HCT116 (cell line): Measurements from ENCODE around the gene GAPDH. TPM values are rescaled to one million over a fixed set of nuclear protein-coding genes. Genes with fewer than 3 reads are reported as not detected.
A peak's percentile ranks its signal among the peaks of the same experiment; 100 is the strongest.

ENCODE experiments used
- ATAC-seq: fragments of 200-7000 bp; cut with Tn5 transposase; 2 replicates; pipeline ENCODE4 v1.9.1; 2020; ENCODE audit warnings: mild to moderate bottlenecking, moderate library complexity
- BruUV-seq: library from RNA; stranded (reverse); fragments of 400-500 nt; replicated peaks from 2 replicates; lab custom pipeline; 2021; lab: Mats Ljungman, UMichigan
- CTCF ChIA-PET: fragments of 300-600 bp; sonication (Branson Sonifier 250); formaldehyde crosslinking; loops from one replicate; lab custom pipeline; 2021; ENCODE audit warnings: antibody characterized with exemption; lab: Charles Lee
- POLR2A ChIA-PET: fragments of 300-600, 350-600 bp; sonication (Branson Sonifier 250); formaldehyde crosslinking; loops from one replicate; lab custom pipeline; 2021; ENCODE audit warnings: antibody characterized with exemption; lab: Charles Lee
- RAD21 ChIA-PET, 2 experiments: fragments of 300-600 bp; sonication (Branson Sonifier 250); formaldehyde crosslinking; loops; one replicate each; lab custom pipeline; 2023; ENCODE audit warnings: low total read pairs in 2 of 2; ENCODE audit not compliant: uncharacterized antibody in 2 of 2, unreplicated experiment in 2 of 2, low non-redundant PET in 1 of 2; lab: Charles Lee
- DNase-seq: peaks from one replicate; pipeline ENCODE4 v3.0.0-alpha.2; 2010; ENCODE audit warnings: low read depth, low spot score
- H2AFZ ChIP-seq: fragments of 200-600 bp; shearing (Covaris generic), sonication (generic); 2 replicates; pipeline ENCODE4 v1.6.1; 2017; ENCODE audit warnings: low read depth, mixed run types, mixed read lengths, antibody characterized with exemption, low read length; ENCODE audit not compliant: poor library complexity, severe bottlenecking
- H3K27ac ChIP-seq: 2 replicates; pipeline ENCODE4 v1.5.1; 2012; ENCODE audit warnings: low read depth, low read length
- H3K27me3 ChIP-seq: fragments of 200-600 bp; sonication (generic); 2 replicates; pipeline ENCODE4 v1.6.1; 2016; ENCODE audit warnings: mixed run types, low read length, mixed read lengths; ENCODE audit not compliant: insufficient read depth
- H3K36me3 ChIP-seq, 2 experiments: fragments of 200-500 bp in 1 of 2; fragments of 200-600 bp in 1 of 2; sonication (Bioruptor generic) in 1 of 2; sonication (generic) in 1 of 2; 2 replicates each; pipeline versions ENCODE4 v1.5.1 to v1.6.1; 2014 to 2016; ENCODE audit warnings: low read length in 2 of 2, inconsistent platforms in 1 of 2, mixed read lengths in 1 of 2, mixed run types in 1 of 2; ENCODE audit not compliant: insufficient read depth in 2 of 2, control insufficient read depth in 1 of 2
- H3K4me1 ChIP-seq, 2 experiments: fragments of 200-600 bp in 1 of 2; sonication (generic) in 1 of 2; 2 replicates each; pipeline versions ENCODE4 v1.5.1 to v1.6.1; 2012 to 2017; ENCODE audit warnings: low read length in 2 of 2, inconsistent platforms in 1 of 2, mild to moderate bottlenecking in 1 of 2, mixed read lengths in 1 of 2, mixed run types in 1 of 2, moderate library complexity in 1 of 2; ENCODE audit not compliant: insufficient read depth in 2 of 2, control insufficient read depth in 1 of 2
- H3K4me2 ChIP-seq: fragments of 200-600 bp; sonication (generic); 2 replicates; pipeline ENCODE4 v1.6.1; 2017; ENCODE audit warnings: mixed run types, low read length, mixed read lengths
- H3K4me3 ChIP-seq, 2 experiments: fragments of 200-600 bp in 1 of 2; sonication (generic) in 1 of 2; replicated peaks in 1 of 2; 2 replicates each; pipeline ENCODE4 v1.5.1; 2011 to 2016; ENCODE audit warnings: low read length in 2 of 2, control low read depth in 1 of 2, low read depth in 1 of 2, mild to moderate bottlenecking in 1 of 2, mixed read lengths in 1 of 2, mixed run types in 1 of 2
- H3K79me2 ChIP-seq: fragments of 200-600 bp; sonication (generic); 2 replicates; pipeline ENCODE4 v1.6.1; 2017; ENCODE audit warnings: mild to moderate bottlenecking, mixed run types, low read length, moderate library complexity, mixed read lengths; ENCODE audit not compliant: insufficient read depth
- H3K9ac ChIP-seq: fragments of 200-600 bp; sonication (generic); 2 replicates; pipeline ENCODE4 v1.6.1; 2016; ENCODE audit warnings: low read length, mixed read lengths
- H3K9me2 ChIP-seq: fragments of 200-600 bp; sonication (generic), shearing (Covaris generic); 2 replicates; pipeline ENCODE4 v1.6.1; 2017; ENCODE audit warnings: mixed run types, mild to moderate bottlenecking, moderate library complexity; ENCODE audit not compliant: insufficient read depth
- H3K9me3 ChIP-seq, 2 experiments: fragments of 200-500 bp in 1 of 2; fragments of 200-600 bp in 1 of 2; sonication (Bioruptor generic) in 1 of 2; sonication (generic) in 1 of 2; 2 replicates each; pipeline ENCODE4 v1.6.1; 2014 to 2017; ENCODE audit warnings: low read length in 2 of 2, mixed read lengths in 2 of 2, inconsistent platforms in 1 of 2, low read depth in 1 of 2, mild to moderate bottlenecking in 1 of 2, mixed run types in 1 of 2, moderate library complexity in 1 of 2; ENCODE audit not compliant: control insufficient read depth in 1 of 2, insufficient read depth in 1 of 2
- H4K20me1 ChIP-seq: fragments of 200-600 bp; sonication (generic), shearing (Covaris generic); 2 replicates; pipeline ENCODE4 v1.6.1; 2017; ENCODE audit warnings: mixed run types, mild to moderate bottlenecking, moderate library complexity; ENCODE audit not compliant: insufficient read depth
- CEBPB ChIP-seq: IDR thresholded peaks from 2 replicates; pipeline ENCODE4 v1.6.1; 2012; ENCODE audit warnings: low read depth
- ELF1 ChIP-seq: IDR thresholded peaks from 2 replicates; pipeline ENCODE4 v1.6.1; 2012; ENCODE audit warnings: low read depth, borderline replicate concordance
- EZH2 ChIP-seq: fragments of 200-600 bp; sonication (generic); IDR thresholded peaks from 2 replicates; pipeline ENCODE4 v1.6.1; 2017; ENCODE audit warnings: antibody characterized with exemption, mixed run types
- FOSL1 ChIP-seq: IDR thresholded peaks from 2 replicates; pipeline ENCODE4 v1.6.1; 2012; ENCODE audit warnings: low read depth
- REST ChIP-seq: IDR thresholded peaks from 2 replicates; pipeline ENCODE4 v1.6.1; 2012; ENCODE audit warnings: low read depth
- SIN3A ChIP-seq: IDR thresholded peaks from 2 replicates; pipeline ENCODE4 v1.6.1; 2012; ENCODE audit warnings: low read depth
- intact Hi-C: fragments of 100-400 bp; cut with micrococcal nuclease; formaldehyde crosslinking; loops from 2 replicates; pipeline ENCODE4 v1.10.0; 2022
- total RNA-seq: library from RNA; stranded (reverse); gene quantifications from one replicate; pipeline ENCODE4 v1.2.1, GENCODE V29; 2021; ENCODE audit not compliant: unreplicated experiment

The GAPDH gene
- total RNA-seq, 1 experiment from 2014 or later = 5,901 TPM

- no peaks in the 10 kb centered on the region for H3K36me3 ChIP-seq
- DNase-seq (no peak), ATAC-seq (peak; percentile 65; the same call in 1 of the 2 replicates)
- H3K27ac ChIP-seq = no peak overlapping the region
- TF ChIP-seq CEBPB (no peak), EZH2 (no peak), FOSL1 (no peak), REST (no peak)
- no peaks in the 10 kb centered on the region for H3K9me2 ChIP-seq
- peak overlapping the region; percentile 62 for H3K4me2 ChIP-seq
- intact Hi-C loops = no loop called here
- no peak overlapping the region for H2AFZ ChIP-seq
- no peaks in the 10 kb centered on the region for H3K9me3 ChIP-seq
- no TSS peak for BruUV-seq
- H4K20me1 ChIP-seq = no peaks in the 10 kb centered on the region
- peaks cover 7 to 28% of the 10 kb centered on the region in 2 experiments for H3K4me1 ChIP-seq
- ChIA-PET CTCF (interaction anchor here (2.0 kb wide), 1 partner anchor 10 kb away, joined by 10 read pairs; no protein-coding TSS in a partner anchor), RAD21 (no interaction called here), POLR2A (interaction anchor here (0.7 to 8.9 kb wide), 2 partner anchors 11 to 510 kb away, joined by 3 to 84 read pairs; partner anchors contain the start of gene GAPDH)
- no peaks in the 10 kb centered on the region for H3K79me2 ChIP-seq
- peak overlapping the region in 1 of 2 experiments; percentile 23; a peak in 1 of 4 replicates for H3K4me3 ChIP-seq
- H3K9ac ChIP-seq = peak overlapping the region; percentile 40
- H3K27me3 ChIP-seq = no peaks in the 10 kb centered on the region
Observed at GRCh38 chr12:6547987-6548386, 13.7 kb downstream of the GAPDH start.

- Histone ChIP-seq H3K79me2 (no peaks in the 10 kb centered on the region), H3K4me1 (peaks cover 7 to 28% of the 10 kb centered on the region in 2 experiments), H2AFZ (no peak overlapping the region), H3K9me3 (no peaks in the 10 kb centered on the region), H3K27ac (no peak overlapping the region), H3K4me3 (no peak overlapping the region), H3K9ac (peak overlapping the region; percentile 40; the same call in 1 of the 2 replicates), H4K20me1 (no peaks in the 10 kb centered on the region), H3K4me2 (peak overlapping the region; percentile 62; the same call in 1 of the 2 replicates), H3K36me3 (no peaks in the 10 kb centered on the region), H3K27me3 (no peaks in the 10 kb centered on the region), H3K9me2 (no peaks in the 10 kb centered on the region)
- RAD21 ChIA-PET = no interaction called here
- no peak for TF ChIP-seq SIN3A
- TF ChIP-seq ELF1 = no peak
- ATAC-seq = peak; percentile 15; the same call in 1 of the 2 replicates
- DNase-seq = no peak
- BruUV-seq = no TSS peak
- POLR2A ChIA-PET = interaction anchor here (8.9 kb wide), 1 partner anchor 11 kb away, joined by 84 read pairs; the partner anchor contains the start of gene GAPDH
- intact Hi-C loops = no loop called here
- CTCF ChIA-PET = interaction anchor here (1.1 kb wide), 1 partner anchor 11 kb away, joined by 3 read pairs; no protein-coding TSS in a partner anchor
Observed at GRCh38 chr12:6548556-6548955, 14.2 kb downstream of the GAPDH start.
